ENCODE results near the gene JOSD1. TPM values are rescaled to one million over a fixed set of nuclear protein-coding genes. Genes with fewer than 3 reads are reported as not detected.
A peak's percentile ranks its signal among the peaks of the same experiment; 100 is the strongest.

The JOSD1 gene
- 60.1 and 91.9 TPM in 2 replicates for total RNA-seq

DNA sequence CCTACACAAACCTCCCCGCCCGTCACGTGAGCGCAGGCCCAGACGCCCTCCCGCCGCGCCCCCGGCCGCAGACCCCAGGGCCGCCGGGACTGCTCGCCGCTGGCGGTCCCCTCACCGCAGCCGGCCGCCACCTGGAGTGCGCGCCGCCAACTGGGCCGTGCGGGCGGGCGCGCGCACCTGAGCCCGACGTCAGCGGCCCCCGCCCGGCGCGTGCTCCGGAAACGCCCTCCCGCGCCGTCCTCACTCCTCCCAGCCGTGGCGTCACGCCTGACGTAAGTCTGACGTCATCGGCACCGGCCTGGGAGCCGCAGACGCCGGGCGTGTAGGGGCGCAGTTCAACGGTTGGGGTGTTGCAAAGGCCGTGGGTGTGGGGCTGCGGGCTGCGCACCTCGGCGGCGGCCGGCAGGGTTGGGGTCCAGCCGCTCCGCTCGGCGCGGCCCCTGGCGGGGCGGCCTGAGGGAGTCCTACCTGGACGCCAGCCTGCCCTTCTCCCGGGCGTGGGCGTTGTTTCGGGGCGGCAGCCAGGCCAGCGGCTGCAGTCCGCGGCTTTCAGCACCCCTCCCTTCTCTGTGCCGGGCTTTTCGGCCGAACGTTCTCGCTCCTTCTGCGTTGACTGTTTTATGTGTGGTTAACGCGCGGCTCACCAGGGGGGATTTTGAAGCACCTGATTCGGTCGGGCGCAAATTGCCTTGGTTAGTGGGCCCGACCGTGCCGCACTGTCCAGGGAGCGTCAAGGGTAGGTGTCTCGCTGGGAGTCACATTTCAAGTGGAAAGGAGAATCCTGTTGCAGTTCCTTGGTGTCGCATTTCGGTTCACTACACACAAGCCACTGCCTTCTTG lies at the start of gene JOSD1:
Gene JOSD1, minus strand, starts transcription at position 155 of the 840 bp plus-strand sequence. CDS start 956 bp downstream, outside the sequence.
- peak; percentile 66 for DNase-seq (ENCODE audit: low read depth)

DNA sequence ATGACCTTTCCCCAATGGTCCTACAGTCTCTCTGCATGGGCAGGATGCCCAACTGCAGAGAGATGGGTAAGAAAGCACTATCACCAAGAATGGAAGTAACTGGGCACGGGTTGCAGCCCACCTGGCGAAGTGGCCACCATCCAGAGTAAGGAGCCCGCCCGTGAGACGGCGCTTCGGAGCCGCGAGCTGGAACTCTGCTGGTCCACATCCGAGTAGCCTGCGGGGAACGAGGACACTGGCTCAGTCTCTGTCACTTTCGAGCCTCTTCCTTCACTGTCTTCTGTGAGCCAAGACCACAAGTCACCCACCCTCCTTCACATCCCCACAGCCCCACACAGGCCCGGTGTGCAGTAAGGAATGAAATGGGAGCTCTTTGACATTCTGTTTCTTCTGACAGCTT lies 49.4 kb upstream of the JOSD1 start:
- DNase-seq (ENCODE audit: low read depth): no peak

DNA sequence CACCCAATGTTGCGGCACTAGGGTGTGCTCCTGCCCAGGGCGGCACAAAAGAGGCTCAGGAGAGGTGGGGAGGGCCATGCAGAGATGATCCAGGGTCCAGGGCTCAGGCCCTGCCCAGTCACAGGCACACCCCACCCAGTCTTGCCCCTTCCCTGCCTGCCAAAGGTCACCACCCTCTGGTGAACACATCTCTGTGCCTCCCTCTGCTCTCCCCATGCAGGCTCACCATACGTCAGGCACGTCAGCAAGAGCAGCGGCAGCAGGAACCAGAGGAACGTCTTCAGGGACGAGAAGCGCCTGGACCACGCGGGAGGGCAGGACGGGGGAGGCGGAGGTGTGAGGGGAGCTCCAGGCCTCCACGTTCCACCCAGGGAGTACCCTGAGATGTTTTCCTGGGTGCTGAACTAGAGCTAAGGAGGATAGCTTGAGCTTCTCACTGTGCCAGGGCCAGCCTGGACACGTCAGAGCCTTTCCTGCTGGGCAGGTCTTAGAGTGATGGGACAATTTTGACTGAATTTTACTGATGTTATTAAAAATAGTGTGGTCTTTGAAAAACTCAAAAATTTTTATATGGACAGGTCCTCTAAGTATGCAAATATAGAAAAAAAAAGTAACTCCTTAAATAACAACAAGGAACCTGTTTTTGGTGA lies 47.9 kb upstream of the JOSD1 start:
- no peak for DNase-seq (ENCODE audit: low read depth)

DNA sequence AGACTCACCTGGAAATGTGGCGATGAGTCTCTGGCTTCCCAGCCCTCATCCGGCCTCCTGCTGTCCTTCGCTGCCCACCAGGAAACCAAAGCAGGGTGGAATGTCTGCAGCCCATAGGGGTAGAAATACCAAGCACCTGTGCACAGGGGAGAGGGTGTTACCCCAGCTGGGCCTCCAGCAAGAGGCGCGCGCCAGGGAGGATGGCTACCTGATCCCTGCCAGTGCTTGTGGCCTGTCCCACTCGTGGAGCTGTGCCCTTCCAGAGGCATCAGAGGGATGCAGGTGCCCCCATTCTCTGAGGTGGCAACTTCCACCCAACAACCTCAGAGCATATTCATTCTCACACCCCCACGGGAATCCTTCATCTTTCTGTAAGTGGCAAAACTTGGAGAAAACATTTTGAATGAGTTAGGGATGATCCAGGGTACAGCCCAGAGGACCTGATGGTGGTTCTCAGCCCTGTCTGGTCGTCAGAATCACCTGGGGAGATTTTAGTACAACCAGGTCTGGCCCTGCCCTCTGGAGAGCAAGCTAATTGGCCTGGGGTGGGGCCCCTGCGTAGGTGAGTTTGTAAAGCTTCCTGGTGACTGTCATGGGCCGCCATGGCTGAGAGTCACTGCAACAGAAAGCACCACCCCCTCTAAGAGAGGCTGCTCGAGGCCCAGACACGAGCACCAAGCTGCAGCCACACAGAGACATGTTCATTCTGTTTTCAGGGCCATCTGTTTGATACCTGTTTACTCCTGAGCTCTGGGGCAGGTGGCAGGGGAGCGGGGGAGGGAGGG lies 45.1 kb upstream of the JOSD1 start:
- DNase-seq (ENCODE audit: low read depth): no peak

DNA sequence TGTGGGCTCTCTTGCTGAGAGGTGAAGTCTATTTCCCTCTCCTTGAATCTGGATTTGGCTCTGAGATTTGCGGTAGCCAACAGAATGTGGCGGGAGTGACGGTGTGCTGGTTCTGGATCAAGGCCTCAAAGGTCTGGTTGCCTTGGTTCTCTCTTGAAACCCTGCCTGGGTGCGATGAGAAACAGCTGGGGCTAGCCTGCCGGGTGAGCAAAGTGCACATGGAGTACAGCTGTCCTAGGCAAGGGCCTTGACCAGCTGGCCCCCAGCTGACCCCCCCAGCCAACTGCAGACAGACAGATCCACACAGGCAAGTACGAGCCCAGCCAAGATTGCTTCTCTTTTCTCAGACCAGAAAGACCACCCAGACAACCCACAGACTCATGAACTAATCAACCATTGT lies 44.2 kb upstream of the JOSD1 start:
- no peak for DNase-seq (ENCODE audit: low read depth)

DNA sequence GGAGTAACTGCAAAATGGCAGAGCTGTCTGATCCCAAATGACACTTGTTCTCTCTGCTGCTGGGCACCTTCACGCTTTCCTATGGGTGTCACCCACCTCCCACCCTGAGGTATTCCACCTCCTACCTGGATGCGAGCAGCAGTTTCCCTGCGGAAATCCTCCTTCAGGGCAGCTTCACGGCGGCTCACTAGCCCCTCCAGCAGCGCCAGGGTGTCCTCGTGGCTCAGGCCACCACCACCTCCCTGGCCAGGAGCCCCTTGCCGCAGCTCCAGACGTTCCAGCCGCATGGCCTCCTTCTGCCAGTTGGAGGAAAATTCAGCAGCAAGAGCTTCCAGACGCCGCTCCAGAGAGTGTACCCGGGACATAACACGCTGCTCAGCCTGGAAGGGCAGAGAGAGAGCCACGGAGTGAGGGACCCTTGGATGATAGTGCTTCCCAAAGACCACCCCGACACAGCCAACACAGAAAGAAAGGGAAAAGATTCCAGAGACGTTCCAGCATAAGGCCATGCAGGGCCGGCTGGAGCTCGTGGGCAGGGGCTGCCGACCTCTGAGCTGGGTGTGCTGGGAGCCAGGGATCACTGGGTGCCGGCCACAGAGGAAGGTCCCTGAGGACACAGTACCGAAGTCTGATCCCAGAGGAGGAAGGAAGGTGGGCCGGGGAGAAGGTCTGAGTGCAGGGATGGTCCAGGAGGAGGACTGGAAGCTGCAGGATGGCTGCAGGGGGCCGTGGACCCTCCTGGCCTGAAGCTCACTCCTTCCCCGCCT lies 41.6 kb upstream of the JOSD1 start:
- DNase-seq (ENCODE audit: low read depth): no peak

DNA sequence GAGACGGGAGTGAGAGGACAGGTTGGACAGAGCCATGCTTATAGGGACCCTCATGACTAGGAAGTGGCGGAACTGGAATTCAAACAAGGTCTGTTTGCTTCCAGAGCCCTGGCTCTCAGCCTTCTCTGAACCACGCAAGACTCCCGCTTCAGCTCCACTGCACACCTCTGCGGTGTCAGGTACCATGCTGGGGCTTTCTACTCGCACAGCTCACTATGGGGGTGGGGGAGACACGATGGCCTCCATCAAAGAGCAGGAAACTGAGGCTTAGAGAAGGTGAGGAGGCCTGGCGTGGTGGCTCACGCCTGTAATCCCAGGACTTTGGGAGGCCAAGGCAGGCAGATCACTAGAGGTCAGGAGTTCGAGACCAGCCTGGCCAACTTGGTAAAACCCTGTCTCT lies 40.8 kb upstream of the JOSD1 start:
- no peak for DNase-seq (ENCODE audit: low read depth)

DNA sequence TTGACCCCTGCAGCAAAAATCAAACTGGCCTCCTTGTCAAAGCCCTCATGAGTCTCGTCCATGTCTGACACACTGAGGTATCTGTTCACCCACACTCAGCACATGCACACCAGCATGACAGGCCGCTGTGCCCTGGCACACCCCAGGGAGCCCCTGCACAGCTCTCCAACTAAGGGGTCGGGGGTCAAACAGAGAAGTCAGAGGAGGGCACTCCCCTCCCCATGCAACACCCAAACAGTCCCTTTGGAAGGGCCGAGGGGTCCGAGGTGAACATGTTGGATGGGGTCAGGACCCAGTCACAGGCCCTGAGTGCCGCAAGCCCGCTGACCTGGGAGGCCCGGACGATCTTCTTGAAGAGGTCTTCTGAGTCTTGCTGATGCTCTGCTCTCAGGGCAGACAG lies 40.4 kb upstream of the JOSD1 start:
- DNase-seq (ENCODE audit: low read depth): no peak

DNA sequence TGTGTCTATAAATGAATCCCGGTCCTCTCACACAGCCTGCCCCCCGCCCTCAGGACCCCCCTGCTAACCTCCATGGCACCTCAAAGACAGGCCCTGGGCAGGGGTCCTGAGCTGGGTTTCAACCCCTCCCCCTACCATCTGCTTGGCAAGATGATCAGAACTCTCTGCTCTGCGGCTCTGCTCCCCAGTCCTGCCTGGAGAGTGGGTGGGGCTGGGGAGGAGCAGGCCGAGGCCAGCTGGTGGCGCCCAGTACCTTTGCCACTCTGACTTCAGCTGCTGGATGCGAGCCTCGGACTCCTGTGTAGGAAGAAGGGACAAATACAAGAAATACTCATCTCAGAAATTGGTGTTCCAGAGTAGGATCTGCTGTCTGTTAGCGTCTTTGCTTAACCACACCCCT lies 40.0 kb upstream of the JOSD1 start:
- DNase-seq (ENCODE audit: low read depth): no peak

DNA sequence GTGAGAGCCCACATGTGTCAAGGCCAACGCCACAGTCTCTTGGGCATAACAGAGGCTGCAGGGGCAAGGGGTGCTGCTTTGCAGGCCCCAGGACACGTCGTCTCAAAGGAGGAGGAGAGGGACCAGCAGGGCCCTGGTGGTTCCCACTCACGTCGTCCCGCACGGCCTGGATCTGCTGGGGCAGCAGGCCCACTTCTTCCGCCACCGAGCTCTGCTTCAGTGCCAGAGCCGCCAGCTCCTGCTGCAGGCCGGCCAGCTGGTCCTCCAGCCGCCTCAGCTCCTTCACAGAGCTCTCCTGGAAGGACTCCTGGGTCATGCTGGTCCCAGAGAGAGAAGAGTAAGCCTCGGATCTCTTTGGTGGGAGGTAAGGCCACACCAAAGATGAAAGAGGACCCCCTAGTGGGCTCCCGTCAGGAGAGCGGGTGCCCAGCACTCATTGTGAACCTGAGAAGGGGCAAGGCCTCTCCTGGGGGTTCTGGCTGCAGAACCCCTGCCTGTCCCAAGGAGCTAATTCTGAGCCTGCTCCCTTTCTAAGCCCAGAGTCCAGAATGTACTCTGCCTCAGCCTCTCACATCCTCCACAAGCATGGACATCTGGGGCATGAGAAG lies 39.5 kb upstream of the JOSD1 start:
- DNase-seq (ENCODE audit: low read depth): no peak

DNA sequence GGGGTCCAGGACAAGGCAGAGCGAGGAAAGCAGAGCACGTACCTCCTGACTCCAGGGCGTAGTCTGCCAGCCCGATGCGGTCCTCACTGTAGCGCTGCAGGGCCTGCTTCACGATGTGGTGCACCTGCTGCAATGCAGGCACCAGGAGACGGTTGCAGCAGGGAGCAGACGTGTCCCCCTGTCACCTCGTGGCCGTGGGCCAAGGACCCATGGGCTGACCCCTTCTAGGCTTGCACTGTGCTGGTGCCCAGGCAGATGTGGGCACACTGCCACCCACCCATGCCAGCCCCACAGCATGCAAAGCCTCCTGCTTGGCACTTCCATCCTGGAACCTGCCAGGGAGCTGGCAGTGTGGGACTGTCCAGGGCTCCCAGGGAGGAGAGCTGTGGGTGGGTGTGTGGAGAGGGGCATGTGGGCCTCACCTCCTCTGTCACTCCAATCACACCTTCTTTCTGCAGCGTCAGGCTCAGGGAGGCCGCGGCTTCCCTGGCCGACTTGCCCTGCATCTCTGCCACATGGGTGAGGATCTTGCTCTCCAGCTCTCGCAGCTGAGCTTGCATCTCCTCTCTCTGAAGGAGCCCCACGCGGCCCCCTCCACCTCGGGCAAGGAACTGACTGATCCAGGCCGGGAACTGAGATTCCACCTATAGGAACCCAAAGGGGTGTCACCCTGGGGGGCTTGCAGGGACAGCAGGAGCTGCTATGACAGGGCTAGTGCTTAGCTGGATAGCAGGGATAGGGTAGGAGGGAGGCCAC lies 38.7 kb upstream of the JOSD1 start:
- DNase-seq (ENCODE audit: low read depth): no peak

DNA sequence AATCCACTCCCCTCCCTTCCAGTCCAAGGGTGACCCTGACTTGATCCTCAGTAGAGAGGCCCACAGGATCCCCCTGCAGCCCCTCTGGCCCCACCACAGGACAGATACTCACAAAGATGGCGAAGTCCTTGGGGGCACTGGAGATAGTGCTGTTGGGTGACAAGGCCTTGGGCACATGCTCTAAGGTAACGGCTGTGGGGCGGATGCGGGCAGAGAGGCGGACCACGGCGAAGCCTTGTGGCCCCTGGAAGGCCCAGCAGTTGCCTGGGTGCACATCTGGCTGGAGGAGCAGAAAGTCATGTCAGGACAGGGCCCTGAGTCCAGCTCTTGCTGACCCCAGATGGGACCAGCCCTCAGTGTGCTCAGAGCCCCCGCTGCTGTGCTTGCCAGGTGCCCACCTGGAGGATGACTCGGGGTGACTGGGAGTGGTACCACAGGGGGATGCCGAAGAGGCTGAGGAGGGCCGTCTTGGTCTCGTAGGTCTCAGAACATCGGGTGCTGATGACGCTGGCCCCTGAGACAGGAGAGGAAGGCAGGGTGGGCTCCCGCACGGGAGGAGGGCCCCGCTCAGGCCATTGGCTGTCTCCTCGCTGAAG lies 37.8 kb upstream of the JOSD1 start:
- no peak for DNase-seq (ENCODE audit: low read depth)

DNA sequence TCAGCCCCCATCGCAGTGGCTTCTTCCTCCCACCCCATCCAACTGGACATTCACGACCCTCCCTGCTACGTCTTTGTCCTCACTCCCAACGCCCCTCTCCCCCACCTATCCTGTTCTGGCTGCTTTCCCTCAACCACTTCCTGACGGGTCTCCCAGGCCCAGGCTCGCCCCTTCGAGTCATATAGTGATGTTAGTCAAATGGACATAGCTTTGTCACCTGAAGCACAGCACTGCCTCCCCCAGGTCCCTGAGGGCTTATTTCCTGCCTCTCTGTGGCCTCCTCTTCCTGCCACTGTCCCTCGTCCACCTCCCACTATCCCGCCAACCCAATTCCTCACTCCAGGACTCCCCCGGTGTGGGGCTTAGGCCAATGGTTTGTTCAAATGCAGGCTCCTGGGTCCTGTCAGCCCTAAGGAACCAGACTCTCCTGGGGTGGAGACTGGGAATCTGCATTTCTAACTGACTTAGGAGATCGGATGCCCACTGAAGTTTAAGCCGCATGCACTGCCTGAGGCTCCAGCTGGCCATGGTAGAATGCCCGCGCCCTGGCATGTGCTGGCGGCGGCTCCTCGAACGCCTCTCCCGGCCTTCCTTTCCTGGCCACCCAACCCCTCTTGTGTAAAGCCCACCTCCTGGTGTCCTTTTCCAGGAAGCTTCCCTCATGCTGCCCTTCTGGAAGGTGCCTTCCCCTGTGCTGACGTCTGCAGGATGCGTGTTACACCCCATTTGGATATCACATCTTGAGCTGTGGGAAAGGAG lies 36.7 kb upstream of the JOSD1 start:
- DNase-seq (ENCODE audit: low read depth): no peak

DNA sequence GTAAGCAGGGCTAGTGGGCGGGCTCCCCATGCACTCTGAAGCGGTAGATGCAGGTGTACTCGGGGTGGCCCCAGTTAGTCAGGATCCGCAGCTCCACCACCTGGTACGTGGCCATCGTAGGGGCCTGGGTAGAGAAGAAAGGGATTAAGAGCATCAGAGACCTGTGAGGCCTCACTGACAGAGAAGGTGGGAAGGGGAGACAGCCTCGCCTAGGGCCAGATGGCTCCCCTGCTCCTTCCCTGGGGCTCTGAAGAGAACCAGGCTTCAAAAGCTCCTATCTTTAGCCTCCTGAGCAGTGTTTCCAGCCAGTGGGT lies 35.5 kb upstream of the JOSD1 start:
- no peak for DNase-seq (ENCODE audit: low read depth)

DNA sequence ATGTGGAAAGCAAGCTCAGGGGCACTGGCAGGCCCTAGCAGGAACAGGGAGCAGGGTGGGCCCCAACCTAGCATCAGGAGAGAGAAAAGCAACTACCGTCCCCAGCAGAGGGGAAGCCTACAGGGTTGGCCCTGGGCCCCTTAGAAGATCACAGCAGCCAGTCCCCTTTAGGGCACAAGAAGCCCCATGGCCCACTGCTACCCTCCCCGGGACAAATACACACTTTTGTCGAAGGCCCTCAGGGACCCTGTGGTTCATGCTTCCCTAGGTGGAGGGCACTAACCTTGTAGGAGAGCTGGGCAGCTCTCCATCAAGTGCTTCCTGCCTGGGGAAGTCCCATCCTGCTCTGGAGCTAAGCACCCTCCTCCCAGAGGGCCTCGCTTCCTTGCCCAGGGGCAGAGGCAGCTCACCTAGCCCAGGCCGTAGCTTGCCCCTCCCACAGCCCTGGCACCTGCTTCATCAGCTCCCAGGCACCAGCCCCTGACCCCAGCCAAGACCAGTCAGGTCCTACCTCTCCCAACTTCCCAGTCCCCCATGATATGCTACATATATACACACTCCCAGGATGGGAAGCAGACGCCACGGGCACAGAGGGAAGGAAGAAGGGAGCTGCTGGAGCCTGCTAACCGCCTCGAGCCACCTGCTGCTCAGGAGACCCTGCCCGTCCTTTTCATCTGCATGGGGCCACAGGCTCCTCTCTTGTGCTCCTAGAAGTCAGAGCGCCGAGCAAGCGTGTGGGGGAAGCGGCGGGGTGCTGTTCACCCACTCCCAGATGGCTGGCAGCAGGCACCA lies 34.9 kb upstream of the JOSD1 start:
- DNase-seq (ENCODE audit: low read depth): peak; percentile 11

DNA sequence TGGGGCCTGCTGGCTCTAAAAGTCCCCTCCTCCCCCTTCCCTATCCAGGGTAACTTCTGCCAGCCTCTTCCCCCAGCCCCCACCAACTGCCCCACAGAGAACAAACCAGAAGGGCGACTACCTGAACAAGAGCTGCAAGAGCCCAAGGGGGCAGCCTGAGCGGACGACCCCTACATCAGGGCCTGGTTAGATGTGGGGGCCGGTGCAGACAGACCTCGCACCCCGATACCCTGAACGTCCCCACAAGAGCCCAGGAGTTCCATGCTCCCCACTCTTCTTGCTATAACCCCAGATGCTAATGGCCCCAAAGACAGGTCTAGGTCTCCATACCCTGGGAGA lies 34.4 kb upstream of the JOSD1 start:
- DNase-seq (ENCODE audit: low read depth): no peak

DNA sequence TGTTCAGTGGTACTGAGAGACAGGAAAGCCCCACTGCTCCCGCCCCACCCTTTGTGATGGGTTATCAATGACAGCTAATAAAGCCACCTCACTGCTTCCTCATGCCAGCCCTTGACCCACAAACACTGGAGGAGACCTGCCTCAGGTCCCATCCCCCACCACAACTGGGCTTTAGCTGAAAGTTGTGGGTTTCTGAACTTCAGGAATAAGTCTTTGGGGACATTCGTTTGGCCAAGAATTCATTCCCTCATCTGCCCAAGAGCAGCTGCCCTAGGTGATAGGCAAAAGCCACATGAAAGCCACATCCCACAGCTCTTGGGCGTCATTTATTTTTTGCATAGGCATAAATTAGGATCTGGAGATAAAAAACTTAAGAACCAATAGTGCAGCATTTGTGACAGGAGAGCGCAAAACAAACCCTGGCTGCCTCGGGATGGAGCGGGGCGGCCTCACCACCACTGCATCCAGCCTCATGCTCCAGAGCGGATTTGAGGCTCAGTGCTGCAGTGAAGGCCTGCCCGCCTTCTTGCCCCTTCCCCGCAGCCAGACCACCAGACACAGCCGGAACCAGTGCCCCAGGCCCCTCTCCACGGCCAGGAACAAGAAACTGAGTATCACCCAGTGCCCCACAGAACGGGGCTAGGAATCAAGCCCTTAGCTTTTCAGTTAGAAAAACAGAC lies 33.8 kb upstream of the JOSD1 start:
- DNase-seq (ENCODE audit: low read depth): no peak

DNA sequence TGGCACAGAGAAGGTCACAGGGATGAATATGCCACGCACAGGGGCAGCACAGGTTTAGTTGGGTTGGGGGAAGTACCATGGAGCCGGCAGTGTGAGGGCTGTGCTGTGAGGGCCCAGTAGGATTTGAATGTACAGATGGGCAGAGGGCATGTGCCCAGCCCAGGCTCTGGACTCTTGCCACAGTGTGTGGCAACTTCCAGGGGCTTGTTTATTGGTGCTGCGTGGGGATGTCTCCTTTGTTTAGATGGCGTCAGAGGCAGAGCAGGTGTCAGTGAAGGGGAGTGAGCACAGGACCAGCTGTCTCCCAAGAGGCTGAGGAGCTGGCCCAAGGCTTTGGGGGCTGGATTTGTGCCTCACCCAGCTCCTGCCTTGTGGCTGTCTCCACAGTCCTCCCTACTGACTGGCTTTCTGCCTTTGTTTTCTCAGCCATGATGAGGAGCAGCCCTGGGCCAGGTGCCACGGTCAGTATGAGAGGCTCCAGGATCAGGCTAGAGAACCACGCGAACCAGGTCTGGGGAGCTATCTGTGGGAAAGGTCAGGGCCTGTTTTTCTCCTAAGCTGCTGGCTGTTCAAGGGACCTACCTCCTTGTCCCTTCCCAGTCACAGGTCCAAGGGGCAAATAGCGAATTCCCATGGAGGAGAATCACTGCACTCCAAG lies 33.1 kb upstream of the JOSD1 start:
- DNase-seq (ENCODE audit: low read depth): no peak
